Measurements from ENCODE around the gene SPAG8. TPM values are rescaled to one million over a fixed set of nuclear protein-coding genes. Genes with fewer than 3 reads are reported as not detected.

The SPAG8 gene
- polyA plus RNA-seq, 1 donor from 2014 or later, result 1.1 TPM

Other genes with a start within 250 kb of the SPAG8 start
- 10.3 TPM for gene TESK1, start 207.0 kb downstream of the SPAG8 start, polyA plus RNA-seq
- 51.9 TPM for gene CD72, start 193.8 kb downstream of the SPAG8 start, polyA plus RNA-seq
- gene SIT1, start 161.3 kb downstream of the SPAG8 start, polyA plus RNA-seq, result 188 TPM
- 30.5 TPM for gene RMRP, start 154.2 kb downstream of the SPAG8 start, polyA plus RNA-seq
- gene CCDC107, start 154.0 kb downstream of the SPAG8 start, polyA plus RNA-seq, result 77.4 TPM
- 0.64 TPM for gene ARHGEF39, start 147.1 kb downstream of the SPAG8 start, polyA plus RNA-seq
- not detected for gene CA9, start 138.3 kb downstream of the SPAG8 start, polyA plus RNA-seq
- gene TPM2, start 122.3 kb downstream of the SPAG8 start, polyA plus RNA-seq, result not detected
- gene TLN1, start 80.1 kb downstream of the SPAG8 start, polyA plus RNA-seq, result 106 TPM
- gene CREB3, start 79.6 kb downstream of the SPAG8 start, polyA plus RNA-seq, result 29.3 TPM
- 34.6 TPM for gene GBA2, start 63.0 kb downstream of the SPAG8 start, polyA plus RNA-seq
- gene RGP1, start 63.0 kb downstream of the SPAG8 start, polyA plus RNA-seq, result 7.2 TPM
- 3.8 TPM for gene MSMP, start 58.0 kb downstream of the SPAG8 start, polyA plus RNA-seq
- 1.9 TPM for gene NPR2, start 20.7 kb downstream of the SPAG8 start, polyA plus RNA-seq
- 89.2 TPM for gene HINT2, start 2.8 kb upstream of the SPAG8 start, polyA plus RNA-seq
- gene FAM221B, start 16.5 kb upstream of the SPAG8 start, polyA plus RNA-seq, result not detected
- 1.3 TPM for gene TMEM8B, start 17.0 kb upstream of the SPAG8 start, polyA plus RNA-seq
- gene OR13J1, start 58.1 kb upstream of the SPAG8 start, polyA plus RNA-seq, result not detected
- not detected for gene HRCT1, start 93.9 kb upstream of the SPAG8 start, polyA plus RNA-seq
- not detected for gene SPAAR, start 97.2 kb upstream of the SPAG8 start, polyA plus RNA-seq
- not detected for gene OR2S2, start 145.9 kb upstream of the SPAG8 start, polyA plus RNA-seq
- 5.3 TPM for gene RECK, start 224.7 kb upstream of the SPAG8 start, polyA plus RNA-seq

Data from IgD-negative memory B cell (primary cell).